ENCODE data around the gene BACH1. TPM values are rescaled to one million over a fixed set of nuclear protein-coding genes. Genes with fewer than 3 reads are reported as not detected.

Gene BACH1
- total and polyA plus RNA-seq, 10 of the 15 experiments (the other 5 are each of a cell fraction or from before 2014, with no cell fraction given) = 3.2 to 25.7 (median 10.5) TPM

GRCh38 chr21:29342363-29342957 is 43.7 kb downstream of the BACH1 start (continued):
- TF ChIP-seq BACH1 (IDR thresholded peaks at IDR 0.05; ENCODE audit: borderline replicate concordance) (no peak), CBX5 (IDR thresholded peaks at IDR 0.05; ENCODE audit: low read depth) (no peak), CBX3 (IDR thresholded peaks at IDR 0.05; ENCODE audit: borderline replicate concordance, low read depth) (no peak), RAD21 (IDR thresholded peaks at IDR 0.05; ENCODE audit: insufficient read depth, low read depth, low read length) (no peak), GABPA (IDR thresholded peaks at IDR 0.05; ENCODE audit: low read depth) (0 out of 2 replicates have a peak, but pooled peaks have one; percentile 36), NKRF (conservative IDR thresholded peaks at IDR 0.05) (no peak), MYC (IDR thresholded peaks at IDR 0.05; ENCODE audit: insufficient read depth, insufficient read length, insufficient replicate concordance, low read length, severe bottlenecking) (no peak), TCF12 (IDR thresholded peaks at IDR 0.05; ENCODE audit: low read depth, low read length) (peak; percentile 68; the same call in 1 of the 2 replicates), DPF2 (IDR thresholded peaks at IDR 0.05) (no peak), POLR2AphosphoS5 (IDR thresholded peaks at IDR 0.05; ENCODE audit: low read length) (peak; percentile 27; the same call in 1 of the 2 replicates), NR2C2 (IDR thresholded peaks at IDR 0.05; ENCODE audit: borderline replicate concordance, control insufficient read depth, insufficient read length, low read depth) (no peak), ZBTB40 (IDR thresholded peaks at IDR 0.05; ENCODE audit: borderline replicate concordance) (no peak), RBBP5 (conservative IDR thresholded peaks at IDR 0.05) (no peak), CEBPZ (IDR thresholded peaks at IDR 0.05; ENCODE audit: low read depth, low read length) (no peak), YY1 (IDR thresholded peaks at IDR 0.05; ENCODE audit: low read depth, low read length) (no peak), BMI1 (IDR thresholded peaks at IDR 0.05; ENCODE audit: borderline replicate concordance) (no peak), JUNB (IDR thresholded peaks at IDR 0.05) (peak; percentile 94), RFX5 (IDR thresholded peaks at IDR 0.05; ENCODE audit: low read depth, low read length) (no peak)

Data from GM12878 (cell line).